Measurements from ENCODE around the gene DOCK3. TPM values are rescaled to one million over a fixed set of nuclear protein-coding genes. Genes with fewer than 3 reads are reported as not detected.
"Not testable (repeated sequence)": the region's sequence is repeated elsewhere in the genome, so short reads cannot be mapped to it uniquely, and the experiment has no call there.

DOCK3 gene
- total RNA-seq, 1 experiment from 2014 or later, result 0.15 TPM

GRCh38 chr3:50661321-50661837 lies 13.3 kb upstream of the DOCK3 start:
- no peak for ATAC-seq
- Histone ChIP-seq H3K9ac (ENCODE audit: low read length) (no peak overlapping the region), H4K20me1 (ENCODE audit: low read length) (no peaks in the 10 kb centered on the region), H3K9me3 (ENCODE audit: low read length) (no peaks in the 10 kb centered on the region), H3K27ac (ENCODE audit: low read length) (no peak overlapping the region), H3K4me1 (ENCODE audit: insufficient read depth, low read length) (no peaks in the 10 kb centered on the region), H2AFZ (ENCODE audit: low read length) (no peak overlapping the region), H3K27me3 (ENCODE audit: low read length) (no peaks in the 10 kb centered on the region), H3K9me2 (replicated peaks; ENCODE audit: low read length) (no peaks in the 10 kb centered on the region), H3K4me2 (ENCODE audit: low read length) (no peak overlapping the region), H3K4me3 (ENCODE audit: low read length) (no peak overlapping the region), H3K79me2 (ENCODE audit: low read length) (no peaks in the 10 kb centered on the region), H3F3A (ENCODE audit: low read length, unreplicated experiment) (no peaks in the 10 kb centered on the region), H3K36me3 (ENCODE audit: low read depth, low read length) (no peaks in the 10 kb centered on the region)
- no TSS peak for BruUV-seq (replicated peaks)
- intact Hi-C loops (cut with micrococcal nuclease), result no loop called here
- TF ChIP-seq EZH2phosphoT487 (IDR thresholded peaks at IDR 0.05; ENCODE audit: borderline replicate concordance, low read length), result no peak
- TF ChIP-seq CTCF (conservative IDR thresholded peaks at IDR 0.05; ENCODE audit: low read depth, low read length), result no peak
- TF ChIP-seq EZH2 (IDR thresholded peaks at IDR 0.05; ENCODE audit: low read length, unreplicated experiment), result no peak
- DNase-seq, result no peak
- ChIA-PET CTCF (no interaction called here), POLR2A (ENCODE audit: unreplicated experiment) (interaction anchor here (0.6 kb wide), 1 partner anchor 94 kb away, joined by 5 read pairs; the partner anchor contains the start of gene C3orf18)

GRCh38 chr3:50662408-50662807 lies 12.3 kb upstream of the DOCK3 start:
- H3F3A ChIP-seq (ENCODE audit: low read length, unreplicated experiment), result no peaks in the 10 kb centered on the region
- no TSS peak for BruUV-seq (replicated peaks)
- no peak overlapping the region for H3K4me2 ChIP-seq (ENCODE audit: low read length)
- H3K4me1 ChIP-seq (ENCODE audit: insufficient read depth, low read length), result no peaks in the 10 kb centered on the region
- H3K79me2 ChIP-seq (ENCODE audit: low read length), result no peaks in the 10 kb centered on the region
- H3K9me3 ChIP-seq (ENCODE audit: low read length), result no peaks in the 10 kb centered on the region
- no peak overlapping the region for H3K27ac ChIP-seq (ENCODE audit: low read length)
- no peaks in the 10 kb centered on the region for H3K36me3 ChIP-seq (ENCODE audit: low read depth, low read length)
- DNase-seq, result no peak
- H2AFZ ChIP-seq (ENCODE audit: low read length), result no peak overlapping the region
- TF ChIP-seq EZH2phosphoT487 (IDR thresholded peaks at IDR 0.05; ENCODE audit: borderline replicate concordance, low read length) (no peak), CTCF (conservative IDR thresholded peaks at IDR 0.05; ENCODE audit: low read depth, low read length) (no peak), EZH2 (IDR thresholded peaks at IDR 0.05; ENCODE audit: low read length, unreplicated experiment) (no peak)
- ChIA-PET POLR2A (ENCODE audit: unreplicated experiment) (no interaction called here), CTCF (interaction anchor here (1.0 kb wide), 1 partner anchor 51 kb away, joined by 3 read pairs; the partner anchor contains the start of gene CISH)
- no peak for ATAC-seq
- H3K9ac ChIP-seq (ENCODE audit: low read length), result no peak overlapping the region
- no peaks in the 10 kb centered on the region for H3K9me2 ChIP-seq (replicated peaks; ENCODE audit: low read length)
- no peak overlapping the region for H3K4me3 ChIP-seq (ENCODE audit: low read length)
- intact Hi-C loops (cut with micrococcal nuclease), result no loop called here
- no peaks in the 10 kb centered on the region for H4K20me1 ChIP-seq (ENCODE audit: low read length)
- H3K27me3 ChIP-seq (ENCODE audit: low read length), result no peaks in the 10 kb centered on the region

GRCh38 chr3:50665081-50665840 lies 9.5 kb upstream of the DOCK3 start:
- H3K9me3 ChIP-seq (ENCODE audit: low read length), result no peaks in the 10 kb centered on the region
- H3F3A ChIP-seq (ENCODE audit: low read length, unreplicated experiment), result no peaks in the 10 kb centered on the region
- H2AFZ ChIP-seq (ENCODE audit: low read length), result no peak overlapping the region
- H3K4me3 ChIP-seq (ENCODE audit: low read length), result no peak overlapping the region
- ChIA-PET POLR2A (ENCODE audit: unreplicated experiment) (no interaction called here), CTCF (no interaction called here)
- H3K79me2 ChIP-seq (ENCODE audit: low read length), result no peaks in the 10 kb centered on the region
- DNase-seq (no peak), ATAC-seq (no peak)
- H3K27me3 ChIP-seq (ENCODE audit: low read length), result no peaks in the 10 kb centered on the region
- no peaks in the 10 kb centered on the region for H4K20me1 ChIP-seq (ENCODE audit: low read length)
- no peak overlapping the region for H3K27ac ChIP-seq (ENCODE audit: low read length)
- H3K9me2 ChIP-seq (replicated peaks; ENCODE audit: low read length), result no peaks in the 10 kb centered on the region
- no peaks in the 10 kb centered on the region for H3K36me3 ChIP-seq (ENCODE audit: low read depth, low read length)
- no peaks in the 10 kb centered on the region for H3K4me1 ChIP-seq (ENCODE audit: insufficient read depth, low read length)
- H3K4me2 ChIP-seq (ENCODE audit: low read length), result no peak overlapping the region
- no TSS peak for BruUV-seq (replicated peaks)
- TF ChIP-seq EZH2phosphoT487 (IDR thresholded peaks at IDR 0.05; ENCODE audit: borderline replicate concordance, low read length), result no peak
- no peak for TF ChIP-seq CTCF (conservative IDR thresholded peaks at IDR 0.05; ENCODE audit: low read depth, low read length)
- no peak for TF ChIP-seq EZH2 (IDR thresholded peaks at IDR 0.05; ENCODE audit: low read length, unreplicated experiment)
- H3K9ac ChIP-seq (ENCODE audit: low read length), result no peak overlapping the region
- intact Hi-C loops (cut with micrococcal nuclease), result no loop called here

GRCh38 chr3:50665841-50666115 lies 8.9 kb upstream of the DOCK3 start:
- H3K4me2 ChIP-seq (ENCODE audit: low read length); BruUV-seq (replicated peaks); CTCF ChIA-PET; H3F3A ChIP-seq (ENCODE audit: low read length, unreplicated experiment); intact Hi-C loops (cut with micrococcal nuclease); H2AFZ ChIP-seq (ENCODE audit: low read length); H3K9me3 ChIP-seq (ENCODE audit: low read length); H3K9me2 ChIP-seq (replicated peaks; ENCODE audit: low read length); H3K4me3 ChIP-seq (ENCODE audit: low read length); H3K27ac ChIP-seq (ENCODE audit: low read length); H3K27me3 ChIP-seq (ENCODE audit: low read length); H4K20me1 ChIP-seq (ENCODE audit: low read length); H3K4me1 ChIP-seq (ENCODE audit: insufficient read depth, low read length); POLR2A ChIA-PET (ENCODE audit: unreplicated experiment); H3K36me3 ChIP-seq (ENCODE audit: low read depth, low read length); H3K9ac ChIP-seq (ENCODE audit: low read length); ATAC-seq; DNase-seq; H3K79me2 ChIP-seq (ENCODE audit: low read length): not testable (repeated sequence)

Data from PC-3 (cell line).